ENCODE results near the gene HEG1.

Gene HEG1

GRCh38 chr3:125055913-125056745 lies at the start of gene HEG1:
Gene HEG1, minus strand, starts transcription at chr3:125055997. Its CDS starts 107 bp downstream, at chr3:125055890.
- peak within 1 kb of the TSS; percentile 86 for H3K4me3 ChIP-seq (ENCODE audit: low read depth, low read length)
- CTCF ChIA-PET = no interaction called here
- DNase-seq (ENCODE audit: low read depth, low spot score) = no peak
- POLR2A ChIA-PET = interaction anchor here (0.8 kb wide), 1 partner anchor 13 kb away, joined by 3 read pairs; no protein-coding TSS in a partner anchor
- TF ChIP-seq CTCF (IDR thresholded peaks at IDR 0.05; ENCODE audit: insufficient read depth, low read length, missing control alignments) = no peak

GRCh38 chr3:125105116-125105515 lies 49.3 kb upstream of the HEG1 start:
- no peak for DNase-seq (ENCODE audit: low read depth, low spot score)
- TF ChIP-seq CTCF (IDR thresholded peaks at IDR 0.05; ENCODE audit: insufficient read depth, low read length, missing control alignments) = no peak
- no peak overlapping the region for H3K4me3 ChIP-seq (ENCODE audit: low read depth, low read length)
- CTCF ChIA-PET = no interaction called here
- POLR2A ChIA-PET = no interaction called here

- DNase-seq (ENCODE audit: low read depth, low spot score) = no peak
- ChIA-PET POLR2A (no interaction called here), CTCF (no interaction called here)
- no peak for TF ChIP-seq CTCF (IDR thresholded peaks at IDR 0.05; ENCODE audit: insufficient read depth, low read length, missing control alignments)
- H3K4me3 ChIP-seq (ENCODE audit: low read depth, low read length) = no peak overlapping the region
Observed at GRCh38 chr3:125104639-125105038, 48.8 kb upstream of the HEG1 start.

- ChIA-PET POLR2A (no interaction called here), CTCF (interaction anchor here (1.0 kb wide), 1 partner anchor 11 kb away, joined by 3 read pairs; no protein-coding TSS in a partner anchor)
- H3K4me3 ChIP-seq (ENCODE audit: low read depth, low read length) = no peak overlapping the region
- TF ChIP-seq CTCF (IDR thresholded peaks at IDR 0.05; ENCODE audit: insufficient read depth, low read length, missing control alignments) = no peak
- DNase-seq (ENCODE audit: low read depth, low spot score) = no peak
Observed at GRCh38 chr3:125103406-125103805, 47.6 kb upstream of the HEG1 start.

- ChIA-PET CTCF (no interaction called here), POLR2A (no interaction called here)
- TF ChIP-seq CTCF (IDR thresholded peaks at IDR 0.05; ENCODE audit: insufficient read depth, low read length, missing control alignments) = no peak
- DNase-seq (ENCODE audit: low read depth, low spot score) = no peak
- no peak overlapping the region for H3K4me3 ChIP-seq (ENCODE audit: low read depth, low read length)
Observed at GRCh38 chr3:125102470-125102869, 46.7 kb upstream of the HEG1 start.

- no peak overlapping the region for H3K4me3 ChIP-seq (ENCODE audit: low read depth, low read length)
- TF ChIP-seq CTCF (IDR thresholded peaks at IDR 0.05; ENCODE audit: insufficient read depth, low read length, missing control alignments) = no peak
- ChIA-PET POLR2A (no interaction called here), CTCF (interaction anchor here (0.8 kb wide), 1 partner anchor 43 kb away, joined by 3 read pairs; no protein-coding TSS in a partner anchor)
- no peak for DNase-seq (ENCODE audit: low read depth, low spot score)
Observed at GRCh38 chr3:125098611-125099291, 43.0 kb upstream of the HEG1 start.

Measured in AG04449 (cell line).